AG04449 (cell line): Measurements from ENCODE around the gene MEF2C.

Experiments
- CTCF ChIA-PET: fragments of 350-600 bp; formaldehyde crosslinking; extraction: SDS; loops from one replicate; lab custom pipeline; 2021; ENCODE audit warnings: antibody characterized with exemption; lab: Yijun Ruan, JAX
- POLR2A ChIA-PET: fragments of 400-600, 350-600 bp; formaldehyde crosslinking; extraction: SDS; loops from one replicate; lab custom pipeline; 2020; ENCODE audit warnings: antibody characterized with exemption, inconsistent platforms; lab: Yijun Ruan, JAX
- DNase-seq: peaks from one replicate; pipeline ENCODE4 v3.0.0-alpha.2; 2010; ENCODE audit warnings: low read depth, low spot score
- H3K4me3 ChIP-seq: 2 replicates; pipeline ENCODE4 v1.5.1; 2011; ENCODE audit warnings: low read depth, mild to moderate bottlenecking, control low read depth, low read length
- CTCF ChIP-seq: IDR thresholded peaks from one replicate; pipeline ENCODE4 v1.5.1; 2011; ENCODE audit warnings: mild to moderate bottlenecking, moderate library complexity, low read length, control low read depth, inconsistent platforms; ENCODE audit not compliant: insufficient read depth; ENCODE audit errors: missing control alignments

MEF2C gene

GRCh38 chr5:88671505-88672499, 211.2 kb downstream of the MEF2C start:
- no peak for DNase-seq
- no peak overlapping the region for H3K4me3 ChIP-seq
- ChIA-PET POLR2A (no interaction called here), CTCF (interaction anchor here (0.7 to 1.5 kb wide), 2 partner anchors 8 to 19 kb away, joined by 4 to 5 read pairs; no protein-coding TSS in a partner anchor)
- no peak for TF ChIP-seq CTCF

- H3K4me3 ChIP-seq: no peak overlapping the region
- POLR2A ChIA-PET: no interaction called here
- DNase-seq: no peak
- no peak for TF ChIP-seq CTCF
- CTCF ChIA-PET: interaction anchor here (1.5 kb wide), 1 partner anchor 9 kb away, joined by 5 read pairs; no protein-coding TSS in a partner anchor
Observed at GRCh38 chr5:88671106-88671504, 211.9 kb downstream of the MEF2C start.

- CTCF ChIA-PET: no interaction called here
- POLR2A ChIA-PET: no interaction called here
- H3K4me3 ChIP-seq: no peak overlapping the region
Observed at GRCh38 chr5:88670461-88670860, 212.5 kb downstream of the MEF2C start.

DNA sequence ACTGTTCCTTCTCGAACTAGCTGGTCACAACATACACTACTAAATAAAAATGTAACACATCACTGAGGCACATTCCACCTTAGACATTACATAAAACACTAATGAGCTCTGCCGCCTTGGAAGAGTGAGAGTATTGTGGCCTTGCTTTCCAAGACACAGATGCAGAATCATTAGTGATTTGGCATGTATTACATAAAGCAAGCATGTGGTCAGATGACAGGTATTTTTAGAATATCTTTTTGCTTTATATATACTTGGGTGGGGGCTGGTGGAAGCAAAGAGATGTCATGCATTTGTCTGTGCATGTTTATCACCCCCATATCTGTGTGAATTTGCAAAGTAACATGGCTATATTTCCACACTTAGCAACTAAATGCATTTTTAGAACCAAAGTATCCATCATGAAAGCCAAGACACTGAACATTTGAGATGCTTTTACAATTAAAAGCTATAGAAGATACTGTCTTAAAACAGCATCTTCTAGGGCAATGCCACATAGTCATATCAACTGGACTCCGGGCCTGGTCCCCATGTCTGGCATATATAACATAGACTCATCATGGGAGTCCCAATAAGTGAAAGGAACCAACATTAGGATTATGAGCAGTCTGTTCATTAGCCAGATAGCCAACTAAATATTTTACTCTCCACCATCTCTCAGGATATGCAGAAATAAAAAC, 213.5 kb downstream of the MEF2C start:
- DNase-seq: no peak
- CTCF ChIA-PET: interaction anchor here (1.3 to 1.9 kb wide), 2 partner anchors 12 to 21 kb away, joined by 7 to 9 read pairs; no protein-coding TSS in a partner anchor
- H3K4me3 ChIP-seq: no peak overlapping the region
- POLR2A ChIA-PET: no interaction called here
- no peak for TF ChIP-seq CTCF

More at GRCh38 chr5:88670461-88670860, 212.5 kb downstream of the MEF2C start:
- DNase-seq: no peak
- no peak for TF ChIP-seq CTCF

GRCh38 chr5:88667496-88668201, 215.3 kb downstream of the MEF2C start:
- TF ChIP-seq CTCF: no peak
- ChIA-PET CTCF (interaction anchor here (1.9 kb wide), 1 partner anchor 23 kb away, joined by 9 read pairs; no protein-coding TSS in a partner anchor), POLR2A (no interaction called here)
- no peak overlapping the region for H3K4me3 ChIP-seq
- DNase-seq: no peak
